Keratinocyte (primary cell): ENCODE measurements around the gene NFIC.

ENCODE experiments used
- EZH2 ChIP-seq: IDR thresholded peaks from one replicate; pipeline ENCODE4 v1.6.1; 2012; ENCODE audit warnings: inconsistent platforms, mild to moderate bottlenecking, low read length, moderate library complexity
- TF ChIP-seq, protein P1 (sequence below), 3 experiments: IDR thresholded peaks in 1 of 3; conservative IDR thresholded peaks in 1 of 3; optimal IDR thresholded peaks in 1 of 3; 2 replicates in 2 of 3; 3 replicates in 1 of 3; pipeline versions ENCODE3 to v1.5.1; 2011; ENCODE audit warnings: low read length in 3 of 3, mild to moderate bottlenecking in 3 of 3, moderate library complexity in 2 of 3, control low read depth in 1 of 3, inconsistent platforms in 1 of 3; ENCODE audit not compliant: insufficient read depth in 2 of 3; ENCODE audit errors: extremely low read depth in 1 of 3

DNA sequence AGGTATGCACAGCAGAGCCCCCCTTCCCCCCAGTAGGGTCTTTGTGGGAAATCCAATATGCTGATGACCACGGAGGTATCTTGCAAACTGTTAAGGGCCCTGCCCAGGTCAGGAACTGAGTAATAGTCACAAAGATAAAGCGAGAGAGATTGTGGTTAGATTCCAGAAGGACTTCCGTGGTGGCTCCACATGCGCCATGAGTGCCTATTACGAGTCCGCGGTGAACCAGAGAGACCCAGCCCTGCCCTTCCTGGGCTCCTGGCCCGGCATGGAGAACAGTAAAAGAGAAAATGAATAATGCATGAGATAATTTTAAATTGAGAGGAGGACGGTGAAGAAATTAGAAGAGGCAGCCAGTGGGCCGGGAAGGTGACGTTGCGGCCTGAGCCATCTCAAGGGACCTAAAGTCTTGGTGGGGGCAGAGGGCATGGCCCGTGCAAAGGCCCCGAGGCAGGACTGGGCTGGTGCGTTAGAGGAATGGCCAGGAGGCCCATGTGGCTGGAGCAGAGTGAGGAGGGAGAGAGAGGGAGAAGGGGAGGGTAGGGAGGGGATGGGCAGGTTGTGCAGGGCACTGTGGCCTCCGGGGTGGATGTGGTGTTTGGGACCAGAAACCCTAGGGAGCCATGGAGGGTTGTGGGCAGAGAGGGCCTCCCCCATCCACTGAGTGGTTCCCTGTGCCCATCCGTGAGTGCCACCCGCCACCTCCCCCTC lies 46.6 kb upstream of the NFIC start:
- TF ChIP-seq, protein P1, sequence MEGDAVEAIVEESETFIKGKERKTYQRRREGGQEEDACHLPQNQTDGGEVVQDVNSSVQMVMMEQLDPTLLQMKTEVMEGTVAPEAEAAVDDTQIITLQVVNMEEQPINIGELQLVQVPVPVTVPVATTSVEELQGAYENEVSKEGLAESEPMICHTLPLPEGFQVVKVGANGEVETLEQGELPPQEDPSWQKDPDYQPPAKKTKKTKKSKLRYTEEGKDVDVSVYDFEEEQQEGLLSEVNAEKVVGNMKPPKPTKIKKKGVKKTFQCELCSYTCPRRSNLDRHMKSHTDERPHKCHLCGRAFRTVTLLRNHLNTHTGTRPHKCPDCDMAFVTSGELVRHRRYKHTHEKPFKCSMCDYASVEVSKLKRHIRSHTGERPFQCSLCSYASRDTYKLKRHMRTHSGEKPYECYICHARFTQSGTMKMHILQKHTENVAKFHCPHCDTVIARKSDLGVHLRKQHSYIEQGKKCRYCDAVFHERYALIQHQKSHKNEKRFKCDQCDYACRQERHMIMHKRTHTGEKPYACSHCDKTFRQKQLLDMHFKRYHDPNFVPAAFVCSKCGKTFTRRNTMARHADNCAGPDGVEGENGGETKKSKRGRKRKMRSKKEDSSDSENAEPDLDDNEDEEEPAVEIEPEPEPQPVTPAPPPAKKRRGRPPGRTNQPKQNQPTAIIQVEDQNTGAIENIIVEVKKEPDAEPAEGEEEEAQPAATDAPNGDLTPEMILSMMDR (optimal IDR thresholded peaks at IDR 0.05 in 1 of 3, IDR thresholded peaks at IDR 0.05 in 1 of 3, conservative IDR thresholded peaks at IDR 0.05 in 1 of 3; ENCODE audit: extremely low read depth in 1 of 3, insufficient read depth in 2 of 3, low read length in 3 of 3) = no peak
- TF ChIP-seq EZH2 = no peak
